Type B pancreatic cell (in vitro differentiated cells): Measurements from ENCODE around the gene RGS8. TPM values are rescaled to one million over a fixed set of nuclear protein-coding genes. Genes with fewer than 3 reads are reported as not detected.

Experiments used
- DNase-seq: peaks from one replicate; pipeline ENCODE4 v3.0.0; 2021; ENCODE audit warnings: mixed read lengths; ENCODE audit not compliant: unreplicated experiment; ENCODE audit errors: extremely low spot score
- H3K27ac Mint-ChIP-seq: 2 replicates; pipeline ENCODE4 v1.8.0; 2021; ENCODE audit warnings: mild to moderate bottlenecking, mixed read lengths
- H3K27me3 Mint-ChIP-seq: 2 replicates; pipeline ENCODE4 v1.8.0; 2021; ENCODE audit warnings: mixed read lengths
- H3K36me3 Mint-ChIP-seq: 2 replicates; pipeline ENCODE4 v1.8.0; 2021; ENCODE audit warnings: mixed read lengths
- H3K4me1 Mint-ChIP-seq: one replicate; pipeline ENCODE4 v1.8.0; 2021; ENCODE audit warnings: mixed read lengths; ENCODE audit not compliant: unreplicated experiment
- H3K4me3 Mint-ChIP-seq: 2 replicates; pipeline ENCODE4 v1.8.0; 2021; ENCODE audit warnings: mild to moderate bottlenecking, mixed read lengths
- H3K9me3 Mint-ChIP-seq: 2 replicates; pipeline ENCODE4 v1.8.0; 2021; ENCODE audit warnings: mixed read lengths
- CTCF ChIP-seq: fragments of 200-600 bp; sonication (generic); conservative IDR thresholded peaks from 2 replicates; pipeline ENCODE4 v1.5.0; 2021; ENCODE audit warnings: antibody characterized with exemption, mild to moderate bottlenecking
- long read RNA-seq: library from polyadenylated mRNA; unstranded; transcript quantifications from one replicate; pipeline ENCODE4 v2.0.0, GENCODE V29; 2020
- total RNA-seq: library from RNA; stranded (reverse); gene quantifications from 2 replicates; pipeline ENCODE4 v1.2.1, GENCODE V29; 2021; ENCODE audit warnings: low replicate concordance

RGS8 gene
- 0.33 and 1.1 TPM in 2 replicates for total RNA-seq
- long read RNA-seq, partial matches to known transcripts, result 0 of 1 reads
- long read RNA-seq, other reads (novel, unspliced or antisense), result 1 of 1 reads

- H3K36me3 Mint-ChIP-seq, result peaks cover 1% of the 10 kb centered on the region
- H3K9me3 Mint-ChIP-seq, result peaks cover 1% of the 10 kb centered on the region
- H3K27ac Mint-ChIP-seq, result no peak within 1 kb of the TSS
- peaks cover 19% of the 10 kb centered on the region for H3K4me1 Mint-ChIP-seq
- no peak for DNase-seq
- H3K4me3 Mint-ChIP-seq, result no peak within 1 kb of the TSS
- TF ChIP-seq CTCF, result no peak
- H3K27me3 Mint-ChIP-seq, result peaks cover 4% of the 10 kb centered on the region
These were observed at the start of gene RGS8 for GRCh38 chr1:182684116-182684828. RGS8 (minus strand) TSS chr1:182684587; CDS start chr1:182669649, 14,938 bp downstream.

- no peak overlapping the region for H3K27ac Mint-ChIP-seq
- DNase-seq, result no peak
- no peak for TF ChIP-seq CTCF
These were observed 47.6 kb upstream of the RGS8 start for GRCh38 chr1:182731852-182732575.

GRCh38 chr1:182726912-182727311, 42.5 kb upstream of the RGS8 start:
- no peak for DNase-seq
- Mint-ChIP-seq H3K4me3 (no peak overlapping the region), H3K36me3 (no peaks in the 10 kb centered on the region), H3K4me1 (peaks cover 7% of the 10 kb centered on the region), H3K27me3 (no peaks in the 10 kb centered on the region), H3K27ac (no peak overlapping the region), H3K9me3 (no peaks in the 10 kb centered on the region)
- TF ChIP-seq CTCF, result no peak

More at GRCh38 chr1:182731852-182732575, 47.6 kb upstream of the RGS8 start:
- no peaks in the 10 kb centered on the region for H3K36me3 Mint-ChIP-seq
- H3K4me3 Mint-ChIP-seq, result no peak overlapping the region
- H3K9me3 Mint-ChIP-seq, result no peaks in the 10 kb centered on the region
- H3K4me1 Mint-ChIP-seq, result no peaks in the 10 kb centered on the region
- no peaks in the 10 kb centered on the region for H3K27me3 Mint-ChIP-seq

- no peak for DNase-seq
- H3K9me3 Mint-ChIP-seq, result no peaks in the 10 kb centered on the region
- TF ChIP-seq CTCF, result no peak
- H3K4me1 Mint-ChIP-seq, result peaks cover 10% of the 10 kb centered on the region
- H3K36me3 Mint-ChIP-seq, result no peaks in the 10 kb centered on the region
- H3K4me3 Mint-ChIP-seq, result no peak overlapping the region
- no peaks in the 10 kb centered on the region for H3K27me3 Mint-ChIP-seq
- H3K27ac Mint-ChIP-seq, result no peak overlapping the region
These were observed 41.2 kb upstream of the RGS8 start for GRCh38 chr1:182725259-182726255.

- no peak overlapping the region for H3K4me3 Mint-ChIP-seq
- H3K4me1 Mint-ChIP-seq, result peaks cover 10% of the 10 kb centered on the region
- H3K27me3 Mint-ChIP-seq, result no peaks in the 10 kb centered on the region
- no peaks in the 10 kb centered on the region for H3K36me3 Mint-ChIP-seq
- TF ChIP-seq CTCF, result no peak
- no peak for DNase-seq
- H3K9me3 Mint-ChIP-seq, result no peaks in the 10 kb centered on the region
- H3K27ac Mint-ChIP-seq, result no peak overlapping the region
These were observed 39.8 kb upstream of the RGS8 start for GRCh38 chr1:182724215-182724614.
